SK-N-MC (cell line): ENCODE data around the gene COLGALT1.

Source experiments
- EZH2 ChIP-seq: fragments of 200-600 bp; sonication (generic); IDR thresholded peaks from one replicate; pipeline ENCODE4 v1.6.1; 2017; ENCODE audit warnings: antibody characterized with exemption
- FOXP2 ChIP-seq: optimal IDR thresholded peaks from 2 replicates; pipeline ENCODE3; 2011; ENCODE audit warnings: mild to moderate bottlenecking, moderate library complexity; ENCODE audit not compliant: insufficient read depth; ENCODE audit errors: extremely low read length, control extremely low read depth

DNA sequence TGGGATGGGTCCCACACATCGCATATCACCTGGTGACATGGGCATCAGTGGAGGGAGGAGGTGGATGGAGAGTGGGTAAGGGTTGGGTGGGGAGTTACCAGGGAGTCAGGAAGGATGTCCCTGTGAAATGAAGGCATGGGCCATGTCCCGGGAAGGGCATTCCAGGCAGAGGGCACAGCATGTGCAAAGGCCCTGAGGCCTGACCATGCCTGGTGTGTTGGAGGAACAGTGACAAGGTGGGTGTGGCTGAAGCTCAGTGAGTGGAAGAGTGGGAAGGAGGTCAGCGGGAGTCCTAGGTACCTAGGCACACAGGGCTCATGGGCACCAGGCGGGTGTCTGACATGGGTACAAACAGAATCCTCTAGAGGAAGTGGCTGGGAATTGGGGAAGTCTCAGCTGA lies 11.0 kb upstream of the COLGALT1 start:
- TF ChIP-seq FOXP2 (no peak), EZH2 (no peak)
